ENCODE results near the gene CAPN15. TPM values are rescaled to one million over a fixed set of nuclear protein-coding genes. Genes with fewer than 3 reads are reported as not detected.
"Not testable (repeated sequence)": the region's sequence is repeated elsewhere in the genome, so short reads cannot be mapped to it uniquely, and the experiment has no call there.

CAPN15 gene
- total RNA-seq, 2 experiments from 2014 or later = 54.4 to 56.9 TPM

DNA sequence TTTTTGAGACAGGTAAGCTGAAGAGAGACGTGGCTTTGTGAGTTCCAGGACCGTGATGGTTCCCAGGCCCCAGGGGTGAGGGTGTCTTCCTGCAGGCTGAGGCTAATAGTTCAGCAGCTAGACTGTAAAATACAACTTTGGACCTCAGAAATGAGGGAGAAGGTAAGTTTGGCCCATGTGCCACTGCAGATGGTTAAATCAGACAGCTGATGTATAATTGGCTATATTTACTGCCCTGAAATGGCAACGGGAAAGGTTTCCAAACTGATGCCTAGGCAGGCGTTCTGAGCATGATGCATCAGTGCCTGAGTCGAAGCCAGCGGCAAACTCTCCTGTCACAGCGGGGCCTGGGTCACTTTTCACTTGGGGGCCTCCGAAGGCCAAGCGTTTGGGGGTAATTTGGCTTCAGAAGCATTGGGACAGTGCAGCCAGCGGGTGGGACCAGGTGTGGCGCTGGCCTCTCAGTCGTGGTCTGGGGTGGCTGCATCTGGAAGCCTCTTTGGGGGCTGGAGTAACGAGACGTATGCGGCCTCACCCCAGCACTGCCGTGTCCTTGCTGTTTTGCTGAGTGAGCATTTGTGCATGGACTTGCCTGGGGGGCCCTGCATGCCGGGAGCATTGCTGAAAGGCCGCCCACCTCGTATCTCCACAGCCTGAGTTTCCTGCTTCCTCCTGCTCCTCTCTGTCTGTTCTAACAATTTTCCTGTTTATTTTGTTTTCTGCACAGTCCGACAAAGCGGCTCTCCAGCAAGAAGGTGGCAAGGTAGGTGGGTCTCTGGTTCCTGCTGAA, 31.2 kb upstream of the CAPN15 start:
- H3K27me3 Mint-ChIP-seq (ENCODE audit: low read depth) = no peaks in the 10 kb centered on the region
- H3K9me3 Mint-ChIP-seq = no peaks in the 10 kb centered on the region
- DNase-seq = no peak
- no peak overlapping the region for H3K4me3 Mint-ChIP-seq
- CTCF ChIA-PET = no interaction called here
- H3K4me1 Mint-ChIP-seq (ENCODE audit: low read depth) = no peaks in the 10 kb centered on the region
- intact Hi-C loops (cut with micrococcal nuclease) = loop anchor here (5.0 kb wide), 1 partner anchor 104 kb away; no protein-coding TSS in a partner anchor
- H3K36me3 Mint-ChIP-seq (ENCODE audit: low read depth) = no peaks in the 10 kb centered on the region
- no peak overlapping the region for H3K27ac Mint-ChIP-seq

DNA sequence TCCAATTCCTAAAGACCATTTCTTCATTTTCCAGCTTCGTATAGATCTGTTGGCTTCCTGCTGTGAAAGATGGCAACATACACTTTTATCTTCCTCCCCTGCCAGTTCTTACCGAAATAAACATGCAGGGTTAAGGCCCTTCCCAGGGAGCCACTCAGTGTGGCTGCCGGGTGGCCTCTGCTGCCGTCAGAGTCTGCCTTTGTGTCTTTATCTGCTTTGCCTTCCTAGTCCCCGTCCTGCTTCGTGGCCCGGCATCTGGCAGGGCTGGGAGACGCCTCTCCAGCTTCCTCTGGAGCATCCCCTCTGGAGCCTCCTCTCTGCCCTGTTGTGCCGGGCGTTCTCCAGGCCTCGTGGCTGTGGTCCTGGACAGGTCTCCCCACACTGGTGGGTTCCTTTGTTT, 30.3 kb upstream of the CAPN15 start:
- H3K27me3 Mint-ChIP-seq (ENCODE audit: low read depth) = no peaks in the 10 kb centered on the region
- DNase-seq = no peak
- H3K4me3 Mint-ChIP-seq = no peak overlapping the region
- CTCF ChIA-PET = no interaction called here
- intact Hi-C loops (cut with micrococcal nuclease) = loop anchor here (5.0 kb wide), 1 partner anchor 105 kb away; no protein-coding TSS in a partner anchor
- H3K36me3 Mint-ChIP-seq (ENCODE audit: low read depth) = no peaks in the 10 kb centered on the region
- no peak overlapping the region for H3K27ac Mint-ChIP-seq
- no peaks in the 10 kb centered on the region for H3K4me1 Mint-ChIP-seq (ENCODE audit: low read depth)
- H3K9me3 Mint-ChIP-seq = no peaks in the 10 kb centered on the region

DNA sequence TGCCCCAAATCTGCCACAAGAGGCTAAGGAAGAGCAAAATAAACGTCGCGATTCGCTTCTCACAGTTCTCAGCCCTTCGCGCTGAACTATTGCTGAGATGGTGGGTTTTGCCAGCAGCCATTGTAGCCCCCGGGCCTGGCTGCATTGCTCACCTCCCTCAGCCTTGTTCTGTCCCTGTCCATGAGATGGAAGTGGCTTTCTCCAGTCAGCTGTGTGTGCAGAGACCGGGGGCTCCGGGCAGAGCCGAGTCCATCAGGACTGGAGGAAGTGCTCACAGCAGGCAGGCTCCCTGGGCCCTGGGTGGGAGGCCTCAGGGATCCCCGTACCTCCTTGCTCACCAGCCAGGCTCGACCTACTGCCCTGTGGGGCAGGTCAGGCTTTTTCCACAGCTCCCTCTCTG, 27.6 kb upstream of the CAPN15 start:
- Mint-ChIP-seq H3K9me3 (no peaks in the 10 kb centered on the region), H3K4me1 (ENCODE audit: low read depth) (no peaks in the 10 kb centered on the region), H3K36me3 (ENCODE audit: low read depth) (no peaks in the 10 kb centered on the region), H3K27me3 (ENCODE audit: low read depth) (no peaks in the 10 kb centered on the region), H3K4me3 (no peak overlapping the region), H3K27ac (no peak overlapping the region)
- intact Hi-C loops (cut with micrococcal nuclease) = loop anchor here (5.0 kb wide), 1 partner anchor 108 kb away; no protein-coding TSS in a partner anchor
- CTCF ChIA-PET = no interaction called here
- no peak for DNase-seq

DNA sequence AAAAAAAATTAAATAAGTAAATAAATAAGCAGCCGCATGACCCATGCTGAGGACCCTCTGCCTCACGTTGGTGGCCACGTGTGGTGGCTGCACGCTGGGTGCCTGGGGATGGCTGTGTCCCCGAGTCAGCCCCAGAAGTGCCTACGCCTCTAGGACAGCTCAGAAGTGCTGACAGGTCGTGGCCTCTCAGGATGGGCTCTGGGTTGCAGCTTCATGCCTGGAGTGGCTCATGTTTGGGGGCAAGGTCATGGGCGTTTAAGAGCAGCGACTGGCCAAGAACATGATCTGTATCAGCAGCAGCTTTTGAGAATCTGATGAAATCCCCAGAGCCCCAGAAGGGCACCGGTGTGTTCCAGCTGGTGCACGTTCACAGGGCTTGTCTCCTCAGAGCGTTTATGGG, 26.8 kb upstream of the CAPN15 start:
- H3K4me1 Mint-ChIP-seq (ENCODE audit: low read depth) = no peaks in the 10 kb centered on the region
- no peak for DNase-seq
- CTCF ChIA-PET = no interaction called here
- intact Hi-C loops (cut with micrococcal nuclease) = no loop called here
- H3K9me3 Mint-ChIP-seq = no peaks in the 10 kb centered on the region
- H3K27ac Mint-ChIP-seq = no peak overlapping the region
- H3K27me3 Mint-ChIP-seq (ENCODE audit: low read depth) = no peaks in the 10 kb centered on the region
- H3K36me3 Mint-ChIP-seq (ENCODE audit: low read depth) = no peaks in the 10 kb centered on the region
- H3K4me3 Mint-ChIP-seq = no peak overlapping the region

DNA sequence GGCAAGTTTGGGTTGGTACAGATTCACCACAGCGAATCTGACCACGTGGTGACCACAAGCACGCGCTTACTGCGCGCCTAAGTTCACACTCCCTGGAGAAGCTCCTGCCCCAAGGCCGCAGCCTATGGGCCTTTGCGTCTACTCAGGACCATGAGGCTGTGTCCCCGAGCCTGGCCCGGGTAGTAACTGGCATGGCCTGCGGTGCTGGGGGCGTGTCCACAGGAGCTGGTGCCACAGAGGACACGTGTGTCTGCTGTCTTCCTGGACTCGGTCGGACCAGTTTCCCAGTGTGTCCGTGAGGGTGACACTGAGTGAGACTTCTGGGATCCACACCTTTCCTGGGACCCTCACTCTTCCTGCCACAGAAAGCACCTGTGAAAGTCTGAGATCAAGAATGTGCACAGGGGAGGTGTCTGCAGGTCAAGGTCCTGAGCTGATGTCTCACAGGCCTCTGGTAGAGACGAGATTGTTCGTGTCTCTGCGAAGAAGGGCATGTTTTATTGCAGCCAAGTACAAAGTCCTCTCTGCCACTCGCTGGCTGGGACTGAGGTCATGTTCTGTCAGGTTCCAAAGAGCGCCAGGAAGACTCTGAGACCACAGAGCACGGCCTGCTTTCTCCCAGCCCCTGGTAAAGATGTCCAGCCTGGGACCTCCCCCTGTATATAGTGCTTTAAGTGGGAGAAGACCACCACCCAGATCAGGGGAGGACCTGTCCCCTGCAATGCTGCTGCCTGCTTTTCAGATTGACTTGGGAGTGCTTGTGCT, 25.2 kb upstream of the CAPN15 start:
- Mint-ChIP-seq H3K36me3 (ENCODE audit: low read depth) (no peaks in the 10 kb centered on the region), H3K9me3 (no peaks in the 10 kb centered on the region), H3K4me1 (ENCODE audit: low read depth) (no peaks in the 10 kb centered on the region), H3K27ac (no peak overlapping the region), H3K4me3 (no peak overlapping the region), H3K27me3 (ENCODE audit: low read depth) (no peaks in the 10 kb centered on the region)
- intact Hi-C loops (cut with micrococcal nuclease) = no loop called here
- DNase-seq = no peak
- CTCF ChIA-PET = no interaction called here

DNA sequence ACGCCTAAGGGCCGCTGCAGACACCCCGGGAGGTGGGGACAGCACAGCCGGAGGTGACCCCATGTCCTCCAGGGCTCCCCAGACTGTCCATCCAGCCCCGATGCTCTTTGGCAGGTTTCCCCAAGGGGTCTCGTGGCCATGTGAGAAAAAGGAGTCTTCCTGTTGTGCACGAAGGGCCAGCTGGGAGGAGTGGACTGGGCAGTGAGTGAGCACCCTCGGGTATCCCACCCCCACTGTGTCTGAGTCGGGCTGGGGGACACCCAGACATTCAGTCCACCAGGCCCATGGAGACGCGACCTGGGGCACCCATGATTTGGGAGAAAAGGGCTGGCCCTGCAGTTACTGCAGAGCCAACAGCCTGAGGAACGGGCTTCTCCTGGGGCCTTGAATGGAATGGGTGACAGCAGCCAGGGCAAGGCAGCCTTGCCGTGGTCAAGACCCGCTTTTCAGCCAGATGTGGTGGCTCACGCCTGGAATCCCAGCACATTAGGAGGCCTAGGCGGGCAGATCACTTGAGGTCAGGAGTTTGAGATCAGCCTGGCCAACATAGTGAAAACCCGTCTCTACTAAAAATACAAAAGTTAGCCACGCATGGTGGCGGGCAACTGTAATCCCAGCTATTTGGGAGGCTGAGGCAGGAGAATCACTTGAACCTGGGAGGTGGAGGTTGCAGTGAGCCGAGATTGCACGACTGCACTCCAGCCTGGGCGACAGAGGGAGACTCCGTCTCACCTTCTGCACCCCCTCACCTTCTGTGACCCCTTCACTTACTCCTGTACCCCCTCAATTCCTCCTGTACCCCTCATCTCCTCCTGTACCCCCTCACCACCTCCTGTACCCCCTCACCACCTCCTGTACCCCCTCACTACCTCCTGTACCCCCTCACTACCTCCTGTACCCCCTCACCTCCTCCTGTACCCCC, 24.1 kb upstream of the CAPN15 start:
- Mint-ChIP-seq H3K36me3 (ENCODE audit: low read depth) (no peaks in the 10 kb centered on the region), H3K27ac (no peak overlapping the region), H3K27me3 (ENCODE audit: low read depth) (no peaks in the 10 kb centered on the region), H3K4me3 (no peak overlapping the region), H3K9me3 (no peaks in the 10 kb centered on the region), H3K4me1 (ENCODE audit: low read depth) (no peaks in the 10 kb centered on the region)
- no peak for DNase-seq
- CTCF ChIA-PET = no interaction called here
- intact Hi-C loops (cut with micrococcal nuclease) = no loop called here

DNA sequence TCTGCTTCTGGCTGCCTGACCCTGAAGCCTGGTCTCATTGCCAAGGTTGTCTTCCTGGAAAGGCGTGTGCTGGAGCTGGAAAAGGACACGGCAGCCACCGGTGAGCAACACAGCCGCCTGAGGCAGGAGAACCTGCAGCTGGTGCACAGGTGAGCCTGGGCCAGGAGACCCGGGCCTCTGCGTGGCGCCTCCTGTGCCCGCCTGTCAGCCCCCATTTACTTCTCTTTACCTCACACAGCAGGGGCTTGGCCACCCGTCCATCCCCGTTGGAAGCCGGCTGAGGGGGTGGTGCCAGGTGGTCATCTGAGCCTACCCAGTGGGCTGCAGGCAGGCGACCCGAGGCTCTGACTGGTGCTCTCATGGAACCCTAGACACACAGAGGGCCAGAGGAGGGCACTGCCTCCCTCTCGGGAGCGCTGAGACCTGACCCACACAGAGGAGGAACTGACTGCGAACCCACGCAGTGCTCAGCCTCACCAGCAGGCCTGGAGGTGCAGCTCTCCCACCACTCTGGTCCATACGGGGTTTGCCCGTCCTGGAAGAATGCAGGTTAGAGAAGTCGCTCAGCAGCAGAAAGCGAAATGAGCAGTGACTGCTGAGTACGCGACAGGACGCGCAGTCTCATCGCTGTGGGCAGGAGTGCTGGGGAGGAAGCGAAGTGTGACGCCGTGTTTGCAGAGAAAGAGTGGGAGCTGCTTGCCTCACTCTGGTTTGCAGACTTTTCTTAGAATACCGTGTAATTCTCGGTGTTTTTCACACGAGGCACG, 21.9 kb upstream of the CAPN15 start:
- CTCF ChIA-PET = no interaction called here
- H3K9me3 Mint-ChIP-seq = no peaks in the 10 kb centered on the region
- no peak overlapping the region for H3K4me3 Mint-ChIP-seq
- intact Hi-C loops (cut with micrococcal nuclease) = no loop called here
- DNase-seq = no peak
- no peaks in the 10 kb centered on the region for H3K27me3 Mint-ChIP-seq (ENCODE audit: low read depth)
- H3K36me3 Mint-ChIP-seq (ENCODE audit: low read depth) = no peaks in the 10 kb centered on the region
- H3K27ac Mint-ChIP-seq = no peak overlapping the region
- H3K4me1 Mint-ChIP-seq (ENCODE audit: low read depth) = no peaks in the 10 kb centered on the region

DNA sequence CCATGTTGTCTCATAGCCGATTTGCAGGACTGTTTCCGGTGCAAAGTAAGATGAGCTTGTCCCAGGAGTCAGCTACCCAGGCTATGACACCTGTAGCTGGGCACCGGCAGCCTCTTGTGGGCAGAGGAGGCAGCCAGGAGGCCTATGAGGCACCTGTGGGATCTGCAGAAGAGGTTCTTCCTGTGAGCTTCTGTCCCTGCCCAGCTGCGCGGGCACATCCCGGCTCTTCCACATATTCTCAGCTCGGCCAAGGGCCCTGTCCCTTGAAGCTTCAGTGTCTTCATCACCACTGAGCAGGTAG, 21.3 kb upstream of the CAPN15 start:
- DNase-seq = no peak
- Mint-ChIP-seq H3K36me3 (ENCODE audit: low read depth) (no peaks in the 10 kb centered on the region), H3K27me3 (ENCODE audit: low read depth) (no peaks in the 10 kb centered on the region), H3K9me3 (no peaks in the 10 kb centered on the region), H3K4me1 (ENCODE audit: low read depth) (no peaks in the 10 kb centered on the region), H3K27ac (no peak overlapping the region), H3K4me3 (no peak overlapping the region)
- intact Hi-C loops (cut with micrococcal nuclease) = no loop called here
- CTCF ChIA-PET = no interaction called here

DNA sequence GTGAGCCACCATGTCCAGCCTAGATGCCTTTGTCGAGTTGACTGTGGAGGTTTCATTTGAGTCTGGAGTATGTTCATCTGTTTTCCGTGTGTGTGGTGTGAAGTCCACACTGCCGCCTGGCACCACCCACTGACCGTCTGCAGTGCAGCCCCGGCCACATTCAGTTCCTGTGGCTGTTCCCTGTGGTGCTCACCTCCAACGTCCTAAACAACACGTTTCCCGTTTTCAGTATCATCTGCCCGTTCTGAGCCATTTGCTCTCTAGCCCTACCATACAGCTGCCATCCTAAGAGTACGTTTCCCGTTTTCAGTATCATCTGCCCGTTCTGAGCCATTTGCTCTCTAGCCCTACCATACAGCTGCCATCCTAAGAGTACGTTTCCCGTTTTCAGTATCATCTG, 20.0 kb upstream of the CAPN15 start:
- H3K9me3 Mint-ChIP-seq; H3K4me3 Mint-ChIP-seq; H3K36me3 Mint-ChIP-seq (ENCODE audit: low read depth); intact Hi-C loops (cut with micrococcal nuclease); DNase-seq; H3K27me3 Mint-ChIP-seq (ENCODE audit: low read depth); H3K4me1 Mint-ChIP-seq (ENCODE audit: low read depth); CTCF ChIA-PET; H3K27ac Mint-ChIP-seq: not testable (repeated sequence)

DNA sequence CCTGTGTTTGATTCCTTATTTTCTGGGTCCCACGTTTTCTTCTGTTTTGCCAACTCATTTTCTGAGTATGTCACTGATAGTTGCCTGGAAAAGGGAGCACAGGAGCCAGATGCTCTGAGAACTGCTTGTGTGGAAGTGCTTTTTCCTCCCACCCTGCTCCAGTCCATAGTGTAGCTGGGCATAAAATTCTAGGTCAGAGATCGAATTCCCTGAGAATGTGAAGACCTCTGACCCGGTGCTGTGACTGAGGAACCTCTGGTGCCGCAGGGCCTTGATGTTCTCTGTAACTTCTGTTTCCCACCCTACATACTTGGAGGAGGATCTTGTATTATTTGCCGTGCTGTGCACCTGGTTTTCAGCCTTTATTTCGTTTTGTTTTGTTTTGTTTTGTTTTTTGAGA, 19.5 kb upstream of the CAPN15 start:
- H3K27me3 Mint-ChIP-seq (ENCODE audit: low read depth) = no peaks in the 10 kb centered on the region
- H3K27ac Mint-ChIP-seq = no peak overlapping the region
- CTCF ChIA-PET = no interaction called here
- intact Hi-C loops (cut with micrococcal nuclease) = no loop called here
- H3K9me3 Mint-ChIP-seq = no peaks in the 10 kb centered on the region
- no peak overlapping the region for H3K4me3 Mint-ChIP-seq
- no peaks in the 10 kb centered on the region for H3K36me3 Mint-ChIP-seq (ENCODE audit: low read depth)
- no peaks in the 10 kb centered on the region for H3K4me1 Mint-ChIP-seq (ENCODE audit: low read depth)
- DNase-seq = no peak

DNA sequence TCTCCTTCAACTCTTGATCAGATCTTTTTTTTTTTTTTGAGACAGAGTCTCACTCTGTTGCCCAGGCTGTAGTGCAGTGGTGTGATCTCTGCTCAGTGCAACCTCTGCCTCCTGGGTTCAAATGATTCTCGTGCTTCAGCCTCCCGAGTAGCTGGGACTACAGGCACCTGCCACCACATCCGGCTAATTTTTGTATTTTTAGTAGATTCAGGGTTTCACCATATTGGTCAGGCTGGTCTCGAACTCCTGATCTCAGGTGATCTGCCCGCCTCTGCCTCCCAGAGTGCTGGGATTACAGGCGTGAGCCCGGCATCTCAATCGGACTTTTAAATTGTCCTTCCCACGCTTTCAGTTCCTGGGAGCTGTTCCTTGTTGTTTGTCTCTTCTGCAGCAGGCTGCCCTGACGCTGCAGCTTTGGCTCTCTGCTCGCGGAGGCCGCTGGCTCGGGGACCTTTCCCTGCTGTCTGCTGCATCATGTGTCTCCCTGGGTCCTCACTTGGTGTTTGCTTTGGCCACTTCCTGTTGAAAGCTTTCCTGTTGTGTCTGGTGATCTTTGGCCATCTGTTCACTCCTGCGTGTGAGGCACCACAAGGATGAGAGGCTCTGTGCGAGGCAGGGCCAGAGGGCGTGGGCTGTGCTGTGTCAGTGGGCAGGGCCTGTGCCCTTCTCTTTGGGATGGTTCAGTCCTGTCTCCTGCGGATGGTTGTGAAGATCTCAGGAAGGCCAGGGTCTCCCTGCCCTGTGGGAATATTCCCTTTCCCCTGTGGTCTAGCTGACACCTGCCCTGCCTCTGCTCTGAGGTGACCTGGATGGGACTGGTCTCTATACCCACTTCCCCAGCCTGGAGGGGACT, 18.4 kb upstream of the CAPN15 start:
- no peak overlapping the region for H3K4me3 Mint-ChIP-seq
- intact Hi-C loops (cut with micrococcal nuclease) = no loop called here
- H3K27me3 Mint-ChIP-seq (ENCODE audit: low read depth) = no peaks in the 10 kb centered on the region
- CTCF ChIA-PET = no interaction called here
- H3K9me3 Mint-ChIP-seq = no peaks in the 10 kb centered on the region
- no peaks in the 10 kb centered on the region for H3K4me1 Mint-ChIP-seq (ENCODE audit: low read depth)
- no peak for DNase-seq
- H3K27ac Mint-ChIP-seq = no peak overlapping the region
- H3K36me3 Mint-ChIP-seq (ENCODE audit: low read depth) = no peaks in the 10 kb centered on the region

All from activated naive CD4-positive, alpha-beta T cell treated with anti-CD3 and anti-CD28 coated beads for 36 hours (primary cell).